Vagina (tissue), 2 donors: Measurements from ENCODE around the gene KANK4.

ENCODE experiments used
- POLR2A ChIP-seq, 2 donors: fragments of 450-650 bp; IDR thresholded peaks; one replicate each; pipeline ENCODE4 v1.6.1; 2017; ENCODE audit warnings: antibody characterized with exemption in 2 of 2, mild to moderate bottlenecking in 2 of 2, moderate library complexity in 2 of 2
- POLR2AphosphoS5 ChIP-seq, 2 donors: sonication (generic); formaldehyde crosslinking; IDR thresholded peaks; one replicate each; pipeline ENCODE4 v1.9.0; 2017; ENCODE audit warnings: antibody characterized with exemption in 2 of 2, mild to moderate bottlenecking in 2 of 2, low read depth in 1 of 2; ENCODE audit not compliant: insufficient read depth in 1 of 2
- TF ChIP-seq, protein P1 (sequence below), 3 experiments: fragments of 450-650 bp in 2 of 3; fragments of 200-600 bp in 1 of 3; sonication (generic) in 1 of 3; IDR thresholded peaks; one replicate each; pipeline ENCODE4 v1.5.1; 2017 to 2019; ENCODE audit warnings: antibody characterized with exemption in 3 of 3, mild to moderate bottlenecking in 2 of 3, moderate library complexity in 2 of 3

DNA sequence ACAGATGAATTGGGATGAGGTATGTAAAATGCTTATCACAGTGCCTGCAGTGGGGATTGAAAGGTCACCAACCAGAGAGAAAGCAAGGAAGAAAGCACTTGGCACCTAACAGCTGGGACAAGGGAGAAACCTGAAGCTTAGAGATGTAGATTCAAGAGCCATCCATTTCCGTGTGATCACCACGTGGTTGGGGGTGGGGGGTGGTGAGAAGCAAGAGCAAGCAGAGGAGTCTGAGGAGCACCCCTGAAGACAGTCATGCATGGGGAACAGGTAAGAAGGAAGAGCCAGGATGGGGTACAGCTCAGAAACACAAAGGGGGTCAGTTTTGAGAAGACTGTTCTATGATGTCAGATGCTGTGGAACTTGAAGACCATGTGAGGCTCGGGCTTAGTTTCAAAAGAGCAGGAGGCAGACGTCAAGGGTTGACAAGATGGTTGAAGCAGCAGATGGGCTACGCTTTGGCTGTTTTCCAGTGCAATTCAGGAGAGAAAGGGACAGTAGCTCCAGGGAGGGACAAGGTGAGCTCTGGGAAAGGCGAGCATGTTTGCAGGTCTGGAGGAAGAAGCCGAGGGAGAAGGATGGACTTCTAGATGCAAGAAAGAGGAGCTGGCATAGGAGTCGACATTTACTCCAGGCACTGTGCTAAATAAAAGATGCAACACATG is 17.4 kb downstream of the KANK4 start:
- TF ChIP-seq POLR2A (IDR thresholded peaks at IDR 0.05) = no peak
- TF ChIP-seq, protein P1, sequence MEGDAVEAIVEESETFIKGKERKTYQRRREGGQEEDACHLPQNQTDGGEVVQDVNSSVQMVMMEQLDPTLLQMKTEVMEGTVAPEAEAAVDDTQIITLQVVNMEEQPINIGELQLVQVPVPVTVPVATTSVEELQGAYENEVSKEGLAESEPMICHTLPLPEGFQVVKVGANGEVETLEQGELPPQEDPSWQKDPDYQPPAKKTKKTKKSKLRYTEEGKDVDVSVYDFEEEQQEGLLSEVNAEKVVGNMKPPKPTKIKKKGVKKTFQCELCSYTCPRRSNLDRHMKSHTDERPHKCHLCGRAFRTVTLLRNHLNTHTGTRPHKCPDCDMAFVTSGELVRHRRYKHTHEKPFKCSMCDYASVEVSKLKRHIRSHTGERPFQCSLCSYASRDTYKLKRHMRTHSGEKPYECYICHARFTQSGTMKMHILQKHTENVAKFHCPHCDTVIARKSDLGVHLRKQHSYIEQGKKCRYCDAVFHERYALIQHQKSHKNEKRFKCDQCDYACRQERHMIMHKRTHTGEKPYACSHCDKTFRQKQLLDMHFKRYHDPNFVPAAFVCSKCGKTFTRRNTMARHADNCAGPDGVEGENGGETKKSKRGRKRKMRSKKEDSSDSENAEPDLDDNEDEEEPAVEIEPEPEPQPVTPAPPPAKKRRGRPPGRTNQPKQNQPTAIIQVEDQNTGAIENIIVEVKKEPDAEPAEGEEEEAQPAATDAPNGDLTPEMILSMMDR (IDR thresholded peaks at IDR 0.05) = no peak
- no peak for TF ChIP-seq POLR2AphosphoS5 (IDR thresholded peaks at IDR 0.05; ENCODE audit: insufficient read depth in 1 of 2, low read depth in 1 of 2)
